H1 (cell line): ENCODE results near the gene QSOX1. TPM values are rescaled to one million over a fixed set of nuclear protein-coding genes. Genes with fewer than 3 reads are reported as not detected.
A peak's percentile ranks its signal among the peaks of the same experiment; 100 is the strongest.

Experiments used
- CTCF ChIA-PET: fragments of 300-600 bp; sonication (Branson Sonifier 250); formaldehyde crosslinking; loops from one replicate; lab custom pipeline; 2021; ENCODE audit not compliant: partially characterized antibody; lab: Charles Lee
- POLR2A ChIA-PET: fragments of 300-600 bp; sonication (Branson Sonifier 250); formaldehyde crosslinking; loops from one replicate; lab custom pipeline; 2021; ENCODE audit warnings: inconsistent platforms; ENCODE audit not compliant: partially characterized antibody; lab: Charles Lee
- DNase-seq, 2 experiments: peaks; one replicate each; pipeline versions ENCODE4 v3.0.0 to v3.0.0-alpha.2; 2010 to 2022; ENCODE audit warnings: low spot score in 2 of 2, low read depth in 1 of 2, mixed read lengths in 1 of 2
- FAIRE-seq: peaks from 2 replicates; lab custom pipeline; 2011; peaks lifted over from hg19 to GRCh38; lab: Jason Lieb, UNC
- H2AFZ ChIP-seq: 2 replicates; pipeline ENCODE4 v1.8.1; 2012; ENCODE audit warnings: low read length, inconsistent platforms
- H2AK5ac ChIP-seq: 2 replicates; pipeline ENCODE4 v1.6.1; 2013; ENCODE audit warnings: low read depth, low read length
- H2BK120ac ChIP-seq: replicated peaks from 2 replicates; pipeline ENCODE3; 2013; ENCODE audit warnings: low read depth, low read length, inconsistent platforms
- H2BK12ac ChIP-seq: 2 replicates; pipeline ENCODE4 v1.6.1; 2013; ENCODE audit warnings: low read depth, low read length
- H2BK15ac ChIP-seq: 2 replicates; pipeline ENCODE4 v1.6.1; 2013; ENCODE audit warnings: low read length
- H2BK20ac ChIP-seq: 2 replicates; pipeline ENCODE4 v1.6.1; 2013; ENCODE audit warnings: low read length
- H2BK5ac ChIP-seq: 2 replicates; pipeline ENCODE4 v1.6.1; 2013; ENCODE audit warnings: low read depth, low read length
- H3K14ac ChIP-seq: 2 replicates; pipeline ENCODE4 v1.6.1; 2013; ENCODE audit warnings: inconsistent platforms; ENCODE audit not compliant: insufficient read length
- H3K18ac ChIP-seq: 2 replicates; pipeline ENCODE4 v1.6.1; 2013; ENCODE audit warnings: low read length; ENCODE audit errors: extremely low read depth
- H3K23ac ChIP-seq: 2 replicates; pipeline ENCODE4 v1.6.1; 2013; ENCODE audit warnings: inconsistent platforms; ENCODE audit not compliant: insufficient read length
- H3K23me2 ChIP-seq: 2 replicates; pipeline ENCODE4 v1.6.1; 2013; ENCODE audit warnings: low read depth, low read length
- H3K27ac ChIP-seq: 2 replicates; pipeline ENCODE4 v1.6.1; 2011; ENCODE audit warnings: low read depth, low read length, inconsistent platforms
- H3K27me3 ChIP-seq, 4 experiments: replicated peaks in 1 of 4; 1 replicate in 1 of 4; 2 replicates in 3 of 4; pipeline versions ENCODE4 v1.6.1 to v1.8.1; 2011 to 2013; ENCODE audit warnings: low read length in 3 of 4, mild to moderate bottlenecking in 3 of 4, inconsistent platforms in 2 of 4, mixed read lengths in 2 of 4, moderate library complexity in 1 of 4; ENCODE audit not compliant: control insufficient read depth in 3 of 4, insufficient read depth in 3 of 4; ENCODE audit errors: extremely low read depth in 1 of 4
- H3K36me3 ChIP-seq, 4 experiments: 2 replicates each; pipeline versions ENCODE4 v1.6.1 to v1.8.1; 2011 to 2013; ENCODE audit warnings: mild to moderate bottlenecking in 4 of 4, low read length in 3 of 4, moderate library complexity in 2 of 4, control low read depth in 1 of 4, inconsistent platforms in 1 of 4; ENCODE audit not compliant: insufficient read depth in 4 of 4, control insufficient read depth in 2 of 4
- H3K4ac ChIP-seq: replicated peaks from 2 replicates; pipeline ENCODE3; 2013; ENCODE audit warnings: low read length, low read depth, mixed read lengths, inconsistent platforms; ENCODE audit not compliant: insufficient read length
- H3K4me1 ChIP-seq, 4 experiments: replicated peaks in 1 of 4; 1 replicate in 1 of 4; 2 replicates in 3 of 4; pipeline versions ENCODE4 v1.6.1 to v1.8.1; 2011 to 2013; ENCODE audit warnings: low read length in 3 of 4, inconsistent platforms in 2 of 4, mixed read lengths in 1 of 4; ENCODE audit not compliant: insufficient read depth in 4 of 4, control insufficient read depth in 3 of 4
- H3K4me2 ChIP-seq, 2 experiments: 2 replicates each; pipeline versions ENCODE4 v1.6.1 to v1.8.1; 2011 to 2013; ENCODE audit warnings: low read depth in 2 of 2, low read length in 2 of 2, control low read depth in 1 of 2, inconsistent platforms in 1 of 2, mild to moderate bottlenecking in 1 of 2; ENCODE audit not compliant: insufficient read depth in 1 of 2
- H3K4me3 ChIP-seq, 4 experiments: fragments of 200-600, 300-600 bp in 1 of 4; sonication (generic), shearing (Covaris generic), sonication (Bioruptor Twin) in 1 of 4; 2 replicates each; pipeline versions ENCODE4 v1.5.1 to v1.8.1; 2011 to 2016; ENCODE audit warnings: low read length in 4 of 4, low read depth in 3 of 4, control low read depth in 2 of 4, inconsistent platforms in 2 of 4, mild to moderate bottlenecking in 2 of 4, mixed read lengths in 1 of 4, moderate library complexity in 1 of 4; ENCODE audit not compliant: insufficient read depth in 2 of 4; ENCODE audit errors: extremely low read depth in 1 of 4
- H3K56ac ChIP-seq: replicated peaks from 2 replicates; pipeline ENCODE3; 2013; ENCODE audit warnings: low read depth, mild to moderate bottlenecking, mixed read lengths, low read length, inconsistent platforms; ENCODE audit not compliant: insufficient read length
- H3K79me1 ChIP-seq: 2 replicates; pipeline ENCODE4 v1.6.1; 2013; ENCODE audit warnings: low read depth, low read length, control low read depth
- H3K79me2 ChIP-seq, 2 experiments: 2 replicates each; pipeline versions ENCODE4 v1.6.1 to v1.8.1; 2012 to 2013; ENCODE audit warnings: low read length in 2 of 2, mild to moderate bottlenecking in 2 of 2, inconsistent platforms in 1 of 2; ENCODE audit not compliant: insufficient read depth in 2 of 2, control insufficient read depth in 1 of 2
- H3K9ac ChIP-seq, 4 experiments: replicated peaks in 1 of 4; 1 replicate in 1 of 4; 2 replicates in 3 of 4; pipeline versions ENCODE4 v1.6.1 to v1.8.1; 2011 to 2013; ENCODE audit warnings: low read depth in 3 of 4, low read length in 3 of 4, control low read depth in 2 of 4, mild to moderate bottlenecking in 2 of 4, moderate library complexity in 2 of 4, inconsistent platforms in 1 of 4; ENCODE audit errors: extremely low read depth in 1 of 4
- H3K9me3 ChIP-seq, 2 experiments: 2 replicates each; pipeline versions ENCODE4 v1.6.1 to v1.8.1; 2012 to 2013; ENCODE audit warnings: mild to moderate bottlenecking in 2 of 2, moderate library complexity in 2 of 2, control low read depth in 1 of 2, inconsistent platforms in 1 of 2, low read depth in 1 of 2, low read length in 1 of 2, mixed read lengths in 1 of 2; ENCODE audit not compliant: insufficient read depth in 2 of 2
- H4K20me1 ChIP-seq, 2 experiments: replicated peaks in 1 of 2; 2 replicates each; pipeline versions ENCODE3 to v1.8.1; 2011 to 2013; ENCODE audit warnings: inconsistent platforms in 2 of 2, low read length in 2 of 2, mild to moderate bottlenecking in 1 of 2; ENCODE audit not compliant: insufficient read depth in 2 of 2, control insufficient read depth in 1 of 2
- H4K5ac ChIP-seq: 2 replicates; pipeline ENCODE4 v1.6.1; 2013; ENCODE audit warnings: low read length, low read depth, mixed read lengths, inconsistent platforms; ENCODE audit not compliant: insufficient read length
- H4K8ac ChIP-seq: 2 replicates; pipeline ENCODE4 v1.8.0; 2013; ENCODE audit warnings: mild to moderate bottlenecking, moderate library complexity, low read length, inconsistent platforms; ENCODE audit not compliant: insufficient read depth; ENCODE audit errors: extremely low read depth
- H4K91ac ChIP-seq: replicated peaks from 2 replicates; pipeline ENCODE3; 2013; ENCODE audit warnings: low read length, mixed read lengths, inconsistent platforms; ENCODE audit not compliant: insufficient read length
- ATF2 ChIP-seq: IDR thresholded peaks from 2 replicates; pipeline ENCODE4 v1.6.1; 2012; ENCODE audit warnings: low read length, inconsistent platforms
- GTF2F1 ChIP-seq: IDR thresholded peaks from 2 replicates; pipeline ENCODE4 v1.6.1; 2012; ENCODE audit warnings: low read depth, low read length, improper control_type of control experiment, borderline replicate concordance
- JUND ChIP-seq: IDR thresholded peaks from 2 replicates; pipeline ENCODE4 v1.6.1; 2011; ENCODE audit warnings: mild to moderate bottlenecking, improper control_type of control experiment, low read length
- KDM1A ChIP-seq: fragments of 200-600, 300-600 bp; sonication (generic); IDR thresholded peaks from 2 replicates; pipeline ENCODE4 v1.7.1; 2016; ENCODE audit warnings: mild to moderate bottlenecking, low read length, borderline replicate concordance
- KDM4A ChIP-seq: IDR thresholded peaks from one replicate; pipeline ENCODE4 v1.7.1; 2012; ENCODE audit warnings: low read depth, mild to moderate bottlenecking, moderate library complexity, low read length, inconsistent platforms; ENCODE audit not compliant: severe bottlenecking
- NRF1 ChIP-seq: IDR thresholded peaks from 2 replicates; pipeline ENCODE4 v1.6.1; 2011; ENCODE audit warnings: mild to moderate bottlenecking, low read depth, low read length, improper control_type of control experiment
- RNF2 ChIP-seq: fragments of 200-900, 300-1000 bp; sonication (generic); IDR thresholded peaks from 2 replicates; pipeline ENCODE4 v1.7.1; 2016; ENCODE audit warnings: borderline replicate concordance, low read depth, mild to moderate bottlenecking, antibody characterized with exemption, low read length; ENCODE audit not compliant: poor library complexity, severe bottlenecking; ENCODE audit errors: missing control alignments
- TCF12 ChIP-seq: IDR thresholded peaks from 2 replicates; pipeline ENCODE4 v1.6.1; 2011; ENCODE audit warnings: low read depth, mild to moderate bottlenecking, low read length
- WGBS, 2 experiments: shearing (Covaris generic) in 1 of 2; methylation state at CpG; one replicate each; pipeline versions ENCODE4 v1.1.6 to v1.1.7; 2013 to 2015; ENCODE audit warnings: low lambda C conversion rate in 2 of 2, mixed read lengths in 2 of 2, inconsistent platforms in 1 of 2, low coverage in 1 of 2, missing lambda C conversion rate in 1 of 2; ENCODE audit not compliant: insufficient replicate concordance in 2 of 2, insufficient coverage in 1 of 2, insufficient read length in 1 of 2; ENCODE audit errors: extremely low coverage in 1 of 2, missing lambda C conversion rate in 1 of 2; 5-methylcytosine and 5-hydroxymethylcytosine counted together
- polyA plus RNA-seq, 7 experiments: library from polyadenylated mRNA; depleted of rRNA in 3 of 7; stranded (reverse) in 5 of 7; unstranded in 2 of 7; fragments of >200 nt in 5 of 7; fragments of 200-250 nt in 2 of 7; gene quantifications; 1 replicate in 5 of 7; 2 replicates in 1 of 7; 4 replicates in 1 of 7; pipeline versions ENCODE4 v1.2.1 to v1.2.3, GENCODE V29; 2011 to 2013; ENCODE audit warnings: missing spikeins in 2 of 7, mixed read lengths in 2 of 7
- total RNA-seq: library from RNA; stranded (reverse); fragmentation: NEBNext Ultra II Directional; extraction: Animal tissue kit (Norgen Biotek cat#: 25700); gene quantifications from 2 replicates; pipeline ENCODE4 v1.2.1, GENCODE V29; 2021

The QSOX1 gene
- total and polyA plus RNA-seq, 2 of the 8 experiments (the other 6 are each of a cell fraction or from before 2014, with no cell fraction given), result 97.7 to 123 TPM

DNA sequence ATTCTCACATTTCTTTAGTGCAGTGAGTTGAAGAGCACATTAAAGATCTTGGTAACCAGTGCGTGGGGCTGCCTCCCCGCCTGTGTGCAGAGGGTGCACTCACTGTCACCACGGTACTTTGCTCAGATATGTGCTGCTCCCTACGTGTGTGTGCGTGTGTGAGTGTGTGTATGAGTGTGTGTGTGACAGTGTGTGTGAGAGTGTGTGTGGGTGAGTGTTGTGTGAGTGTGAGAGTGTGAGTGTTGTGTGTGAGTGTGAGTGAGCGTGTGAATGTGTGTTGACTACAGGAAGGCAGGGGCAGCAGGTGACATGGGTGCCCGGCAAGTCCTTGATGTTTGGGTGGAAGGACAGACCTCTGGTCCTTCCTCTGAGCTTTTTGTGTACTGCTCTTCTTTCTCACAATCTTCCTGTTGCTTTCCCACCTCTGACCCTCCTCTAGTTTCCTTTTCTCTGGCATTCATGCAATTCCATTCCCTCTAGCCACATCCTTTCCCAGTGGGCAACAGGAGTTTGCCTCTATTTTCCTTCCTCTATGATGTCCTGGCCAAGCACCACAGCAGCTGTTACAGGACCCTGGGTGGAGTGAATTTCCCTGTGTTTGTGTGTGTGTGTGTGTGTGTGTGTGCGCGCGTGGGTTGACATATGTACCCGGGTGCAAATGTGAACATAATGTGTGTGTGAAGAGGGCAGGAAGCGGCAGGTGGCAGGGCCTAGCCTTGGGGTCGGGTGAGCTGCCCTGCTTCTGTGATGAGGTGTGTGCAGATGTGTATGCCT is 95.2 kb downstream of the QSOX1 start:
- ChIA-PET CTCF (interaction anchor here (0.6 to 17.1 kb wide), 26 partner anchors 9 to 613 kb away, joined by 3 to 244 read pairs (median 7); no protein-coding TSS in a partner anchor), POLR2A (interaction anchor here (2.4 to 3.4 kb wide), 3 partner anchors 11 to 19 kb away, joined by 6 to 12 read pairs (median 12); partner anchors contain the start of gene LHX4)
- no peak for FAIRE-seq
- 84% methylated on average over 13 of the region's 13 CpGs; no CpG with 5 or more reads in 1 of the 2 experiments for WGBS, 2 experiments
- H2AFZ ChIP-seq, result no peak overlapping the region
- no peaks in the 10 kb centered on the region for H3K9me3 ChIP-seq
- H2BK120ac ChIP-seq, result peak overlapping the region; percentile 40
- peak overlapping the region; percentile 32; the same call in 1 of the 2 replicates for H4K8ac ChIP-seq
- no peaks in the 10 kb centered on the region for H3K79me2 ChIP-seq
- H3K79me1 ChIP-seq, result no peaks in the 10 kb centered on the region
- DNase-seq, result no peak
- H3K36me3 ChIP-seq, result no peaks in the 10 kb centered on the region
- H2AK5ac ChIP-seq, result peak overlapping the region; percentile 100
- no peaks in the 10 kb centered on the region; a peak in 1 of 7 replicates for H3K27me3 ChIP-seq
- H4K20me1 ChIP-seq, result peaks cover 0 to 2% of the 10 kb centered on the region in 2 experiments
- peak overlapping the region; percentile 75 for H4K91ac ChIP-seq
- no peak overlapping the region for H3K27ac ChIP-seq
- H2BK12ac ChIP-seq, result peak overlapping the region; percentile 100
- H3K4ac ChIP-seq, result peak overlapping the region; percentile 30
- H3K9ac ChIP-seq, result no peak overlapping the region
- no peak overlapping the region for H3K4me3 ChIP-seq
- H2BK20ac ChIP-seq, result peak overlapping the region; percentile 67
- no peak overlapping the region for H3K56ac ChIP-seq
- peak overlapping the region; percentile 16; the same call in 1 of the 2 replicates for H3K18ac ChIP-seq
- peak overlapping the region; percentile 89 for H2BK5ac ChIP-seq
- H3K23ac ChIP-seq, result no peak overlapping the region
- H2BK15ac ChIP-seq, result peak overlapping the region; percentile 100
- H3K23me2 ChIP-seq, result peaks cover 2% of the 10 kb centered on the region; the same call in 1 of the 2 replicates
- H4K5ac ChIP-seq, result no peak overlapping the region
- peaks cover 9 to 27% (median 21%) of the 10 kb centered on the region in 4 experiments for H3K4me1 ChIP-seq
- H3K14ac ChIP-seq, result no peak overlapping the region
- no peak overlapping the region for H3K4me2 ChIP-seq
- no peak for TF ChIP-seq GTF2F1
- no peak for TF ChIP-seq RNF2
- TF ChIP-seq NRF1, result no peak
- TF ChIP-seq KDM4A, result no peak
- no peak for TF ChIP-seq JUND
- no peak for TF ChIP-seq ATF2
- no peak for TF ChIP-seq TCF12
- TF ChIP-seq KDM1A, result no peak
